B cell (primary cell): Measurements from ENCODE around the gene GAL.

ENCODE experiments used
- CTCF ChIP-seq: fragments of 200-600 bp; IDR thresholded peaks from one replicate; pipeline ENCODE4 v1.8.0; 2022; ENCODE audit warnings: antibody characterized with exemption, mild to moderate bottlenecking
- EZH2 ChIP-seq: IDR thresholded peaks from 2 replicates; pipeline ENCODE4 v1.6.1; 2012; ENCODE audit warnings: borderline replicate concordance, low read depth, mild to moderate bottlenecking, moderate library complexity, low read length; ENCODE audit not compliant: insufficient read depth, poor library complexity, severe bottlenecking

GRCh38 chr11:68688881-68689280, 4.5 kb downstream of the GAL start:
- TF ChIP-seq CTCF (no peak), EZH2 (no peak)
